BLaER1 (cell line): ENCODE results near the gene MTM1.

ENCODE experiments used
- H3K27ac ChIP-seq: shearing (Covaris generic); formaldehyde crosslinking; 2 replicates; pipeline ENCODE4 v1.8.1; 2022
- H3K27me3 ChIP-seq: shearing (Covaris generic); formaldehyde crosslinking; 2 replicates; pipeline ENCODE4 v1.8.1; 2022
- H3K36me3 ChIP-seq: shearing (Covaris generic); formaldehyde crosslinking; 2 replicates; pipeline ENCODE4 v1.8.1; 2022
- H3K4me1 ChIP-seq: shearing (Covaris generic); formaldehyde crosslinking; 2 replicates; pipeline ENCODE4 v1.8.1; 2022
- H3K4me2 ChIP-seq: shearing (Covaris generic); formaldehyde crosslinking; 2 replicates; pipeline ENCODE4 v1.8.1; 2022
- H3K4me3 ChIP-seq: shearing (Covaris generic); formaldehyde crosslinking; 2 replicates; pipeline ENCODE4 v1.8.1; 2022
- H3K9ac ChIP-seq: shearing (Covaris generic); formaldehyde crosslinking; 2 replicates; pipeline ENCODE4 v1.8.1; 2022
- H3K9me3 ChIP-seq: shearing (Covaris generic); formaldehyde crosslinking; 2 replicates; pipeline ENCODE4 v1.8.1; 2022
- H4K20me1 ChIP-seq: shearing (Covaris generic); formaldehyde crosslinking; 2 replicates; pipeline ENCODE4 v1.8.1; 2022
- Cebpa-rat ChIP-seq: shearing (Covaris generic); IDR thresholded peaks from 2 replicates; pipeline ENCODE4 v1.8.1; 2022

Gene MTM1

DNA sequence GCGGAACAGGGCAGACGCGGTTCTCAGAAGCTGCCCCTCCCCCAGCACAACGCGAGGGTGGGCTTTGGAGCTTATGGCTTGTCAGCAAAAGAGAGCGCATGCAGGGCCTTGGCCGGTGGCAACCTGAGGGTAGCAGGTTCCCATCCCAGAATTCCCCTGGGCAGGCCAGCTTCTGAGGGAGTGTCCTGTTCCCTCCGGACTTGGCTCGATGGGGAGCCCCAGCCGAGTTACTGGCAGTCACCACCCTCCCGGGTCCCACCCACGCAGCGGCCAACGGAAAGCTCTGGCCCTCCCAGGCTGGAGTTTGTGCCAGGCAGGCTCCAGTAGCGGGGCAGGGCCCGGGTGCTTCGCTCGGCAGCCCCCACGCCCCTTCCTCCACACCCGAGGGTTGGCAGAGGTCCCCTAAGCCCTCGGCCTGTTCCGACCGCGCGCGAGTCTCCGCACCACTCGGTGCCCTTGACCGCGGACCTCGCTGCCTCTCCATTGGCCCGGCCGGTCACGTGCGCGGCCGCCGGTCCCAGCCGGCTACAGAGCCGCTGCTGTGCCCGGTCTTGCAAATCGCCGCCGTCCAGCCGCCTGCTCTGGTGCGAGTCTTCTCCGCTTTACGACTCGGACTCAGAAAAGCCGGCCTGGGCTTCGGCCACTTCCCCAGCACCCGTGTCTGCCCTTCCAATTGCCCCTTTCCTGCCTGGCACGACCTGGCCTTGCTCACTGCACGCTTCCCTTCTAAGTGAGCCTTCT lies 20.9 kb upstream of the MTM1 start:
- Histone ChIP-seq H3K27me3 (no peaks in the 10 kb centered on the region), H3K36me3 (no peaks in the 10 kb centered on the region), H3K9ac (peak overlapping the region; percentile 52), H3K9me3 (no peaks in the 10 kb centered on the region), H3K4me3 (peak overlapping the region; percentile 60), H3K27ac (peak overlapping the region; percentile 76), H3K4me2 (peak overlapping the region; percentile 85), H4K20me1 (no peaks in the 10 kb centered on the region), H3K4me1 (peaks cover 69% of the 10 kb centered on the region)
- no peak for TF ChIP-seq Cebpa-rat

GRCh38 chrX:150548251-150548650 lies 20.2 kb upstream of the MTM1 start:
- H3K4me2 ChIP-seq: peak overlapping the region; percentile 85

DNA sequence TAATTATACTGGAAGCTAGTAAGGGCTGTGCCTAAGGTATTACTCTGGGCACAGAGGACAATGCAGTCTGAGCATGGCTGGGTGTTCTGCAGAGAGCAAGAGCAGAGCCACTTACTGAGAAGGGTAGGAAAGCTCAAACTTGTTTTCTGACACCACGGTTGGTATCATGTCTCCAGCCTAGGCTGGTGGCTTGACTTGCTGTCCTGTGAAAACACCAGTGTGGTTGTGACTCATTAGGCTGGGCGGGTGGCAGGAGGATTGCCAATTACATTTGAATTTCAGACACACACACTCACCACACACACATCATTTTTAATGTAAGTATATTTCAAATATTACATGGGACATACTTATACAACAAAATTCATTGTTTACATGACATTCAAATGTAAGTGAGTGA lies 19.7 kb upstream of the MTM1 start:
- Histone ChIP-seq H3K9me3 (no peaks in the 10 kb centered on the region), H3K27me3 (no peaks in the 10 kb centered on the region), H4K20me1 (no peaks in the 10 kb centered on the region), H3K27ac (no peak overlapping the region), H3K4me1 (peaks cover 57% of the 10 kb centered on the region), H3K4me3 (no peak overlapping the region), H3K4me2 (peak overlapping the region; percentile 85; the same call in 1 of the 2 replicates), H3K9ac (no peak overlapping the region), H3K36me3 (no peaks in the 10 kb centered on the region)
- no peak for TF ChIP-seq Cebpa-rat

More at GRCh38 chrX:150548251-150548650, 20.2 kb upstream of the MTM1 start:
- Histone ChIP-seq H3K9me3 (no peaks in the 10 kb centered on the region), H3K4me1 (peaks cover 62% of the 10 kb centered on the region), H3K9ac (peak overlapping the region; percentile 52; the same call in 1 of the 2 replicates), H3K4me3 (0 out of 2 replicates have a peak overlapping the region, but pooled peaks have one; percentile 60), H3K27me3 (no peaks in the 10 kb centered on the region), H3K27ac (peak overlapping the region; percentile 76), H3K36me3 (no peaks in the 10 kb centered on the region), H4K20me1 (no peaks in the 10 kb centered on the region)
- no peak for TF ChIP-seq Cebpa-rat

- H3K27ac ChIP-seq: no peak overlapping the region
- no peaks in the 10 kb centered on the region for H3K27me3 ChIP-seq
- H3K4me1 ChIP-seq: peaks cover 25% of the 10 kb centered on the region
- no peaks in the 10 kb centered on the region for H4K20me1 ChIP-seq
- H3K36me3 ChIP-seq: no peaks in the 10 kb centered on the region
- no peak overlapping the region for H3K4me2 ChIP-seq
- H3K9me3 ChIP-seq: no peaks in the 10 kb centered on the region
- H3K9ac ChIP-seq: no peak overlapping the region
- TF ChIP-seq Cebpa-rat: no peak
- no peak overlapping the region for H3K4me3 ChIP-seq
These were observed 16.5 kb upstream of the MTM1 start for GRCh38 chrX:150551963-150552362.

- Histone ChIP-seq H3K27ac (no peak overlapping the region), H4K20me1 (no peaks in the 10 kb centered on the region), H3K27me3 (no peaks in the 10 kb centered on the region), H3K9me3 (no peaks in the 10 kb centered on the region; the same call in 1 of the 2 replicates), H3K4me1 (0 out of 2 replicates have a peak, but pooled peaks cover 5% of the 10 kb centered on the region), H3K9ac (no peak overlapping the region), H3K4me2 (no peak overlapping the region), H3K36me3 (no peaks in the 10 kb centered on the region), H3K4me3 (no peak overlapping the region)
- TF ChIP-seq Cebpa-rat: no peak
These were observed 10.0 kb upstream of the MTM1 start for GRCh38 chrX:150558424-150558823.

DNA sequence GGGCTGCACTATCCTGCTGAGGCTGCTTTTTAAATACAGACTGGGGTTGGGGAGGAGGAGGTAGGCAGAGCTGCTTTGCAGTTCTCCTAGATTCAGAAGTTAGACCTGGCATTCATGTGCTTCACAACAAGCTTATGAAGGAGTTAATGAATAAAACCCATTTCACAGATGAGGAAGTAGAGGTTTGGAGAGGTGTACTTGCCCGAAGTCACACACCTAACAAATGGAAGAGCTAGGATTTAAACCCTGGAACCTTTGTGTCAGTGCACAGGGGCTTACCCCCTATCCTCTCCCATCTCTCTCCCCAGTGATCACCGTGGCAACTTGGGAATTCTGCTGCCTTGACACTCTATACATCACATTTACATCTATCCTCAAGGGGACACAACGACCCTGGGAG lies 3.6 kb upstream of the MTM1 start:
- TF ChIP-seq Cebpa-rat: no peak
- no peaks in the 10 kb centered on the region for H4K20me1 ChIP-seq
- H3K4me1 ChIP-seq: peaks cover 4% of the 10 kb centered on the region
- no peak overlapping the region for H3K4me3 ChIP-seq
- no peak overlapping the region for H3K27ac ChIP-seq
- no peaks in the 10 kb centered on the region for H3K27me3 ChIP-seq
- H3K9me3 ChIP-seq: no peaks in the 10 kb centered on the region
- no peaks in the 10 kb centered on the region for H3K36me3 ChIP-seq
- H3K4me2 ChIP-seq: no peak overlapping the region
- H3K9ac ChIP-seq: no peak overlapping the region

DNA sequence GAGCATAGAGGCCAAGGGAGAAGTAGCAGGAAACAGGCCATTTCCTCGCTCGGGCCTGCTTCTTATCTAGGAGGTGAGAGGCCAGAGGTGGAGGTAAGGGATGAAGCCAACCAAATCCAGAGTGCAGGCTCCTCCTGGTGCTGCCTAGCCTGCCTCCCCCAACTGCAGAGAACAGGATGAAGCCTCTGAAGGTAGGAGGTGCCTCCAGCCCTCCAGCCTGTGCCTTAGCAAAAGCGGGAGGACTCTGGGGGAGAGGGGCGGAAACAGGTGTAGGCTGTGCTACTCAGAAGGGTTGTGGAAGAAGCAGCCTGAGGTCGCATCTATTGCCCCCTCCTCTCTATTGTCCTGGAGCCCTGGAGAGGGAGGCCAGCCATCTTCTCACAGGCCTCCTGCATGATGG lies 2.9 kb upstream of the MTM1 start:
- no peaks in the 10 kb centered on the region for H3K9me3 ChIP-seq
- H3K36me3 ChIP-seq: no peaks in the 10 kb centered on the region
- no peak overlapping the region for H3K9ac ChIP-seq
- H3K4me3 ChIP-seq: no peak overlapping the region
- H4K20me1 ChIP-seq: no peaks in the 10 kb centered on the region
- no peak overlapping the region for H3K27ac ChIP-seq
- no peak overlapping the region for H3K4me2 ChIP-seq
- peaks cover 12% of the 10 kb centered on the region for H3K4me1 ChIP-seq
- no peaks in the 10 kb centered on the region for H3K27me3 ChIP-seq
- no peak for TF ChIP-seq Cebpa-rat

GRCh38 chrX:150566734-150567182 lies 1.7 kb upstream of the MTM1 start:
- Histone ChIP-seq H3K9ac (no peak overlapping the region), H3K9me3 (no peaks in the 10 kb centered on the region), H3K4me2 (no peak overlapping the region), H3K27me3 (no peaks in the 10 kb centered on the region), H3K36me3 (no peaks in the 10 kb centered on the region), H3K27ac (no peak overlapping the region), H3K4me1 (peaks cover 24% of the 10 kb centered on the region), H3K4me3 (no peak overlapping the region), H4K20me1 (peaks cover 2% of the 10 kb centered on the region; the same call in 1 of the 2 replicates)
- TF ChIP-seq Cebpa-rat: no peak

DNA sequence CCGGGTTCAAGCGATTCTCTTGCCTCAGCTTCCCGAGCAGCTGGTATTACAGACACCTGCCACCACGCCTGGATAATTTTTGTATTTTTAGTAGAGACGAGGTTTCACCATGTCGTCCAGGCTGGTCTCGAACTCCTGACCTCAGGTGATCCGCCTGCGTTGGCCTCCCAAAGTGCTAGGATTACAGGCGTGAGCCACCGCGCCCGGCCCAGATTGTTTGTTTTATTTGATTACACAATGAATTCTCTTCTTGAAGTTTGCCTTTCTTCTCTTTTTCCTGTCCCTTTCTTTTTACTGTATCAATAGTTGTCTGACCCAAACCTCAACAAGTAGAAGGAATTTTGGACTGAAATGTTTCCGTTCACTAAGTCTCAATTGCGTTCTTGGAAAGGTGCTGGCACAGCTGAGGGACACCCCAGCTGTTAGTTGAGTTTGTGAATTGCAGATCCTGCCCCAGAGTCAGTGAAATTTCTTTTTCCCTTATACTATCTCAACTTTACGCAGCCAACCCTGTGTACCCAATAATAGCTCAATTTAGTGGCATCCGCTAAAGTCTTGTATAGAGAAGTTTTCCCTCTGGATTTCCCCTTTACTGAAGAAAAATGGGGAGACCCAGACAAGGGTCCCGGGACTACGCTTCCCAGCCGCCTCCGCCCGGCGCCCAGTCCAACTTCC lies 639 bp upstream of the MTM1 start:
- TF ChIP-seq Cebpa-rat: no peak
- Histone ChIP-seq H3K4me2 (peak overlapping the region; percentile 48), H4K20me1 (peaks cover 12% of the 10 kb centered on the region; the same call in 1 of the 2 replicates), H3K27me3 (no peaks in the 10 kb centered on the region), H3K27ac (no peak overlapping the region), H3K4me3 (no peak overlapping the region), H3K4me1 (peaks cover 27% of the 10 kb centered on the region), H3K9ac (no peak overlapping the region), H3K9me3 (no peaks in the 10 kb centered on the region), H3K36me3 (no peaks in the 10 kb centered on the region)

- Histone ChIP-seq H3K4me3 (peak overlapping the region; percentile 79), H3K27me3 (no peaks in the 10 kb centered on the region), H3K27ac (peak overlapping the region; percentile 80), H3K9ac (peak overlapping the region; percentile 81), H3K4me1 (peaks cover 31% of the 10 kb centered on the region), H3K9me3 (no peaks in the 10 kb centered on the region), H4K20me1 (peaks cover 26% of the 10 kb centered on the region), H3K36me3 (no peaks in the 10 kb centered on the region), H3K4me2 (peak overlapping the region; percentile 70)
- TF ChIP-seq Cebpa-rat: no peak
These were observed 695 bp downstream of the MTM1 start for GRCh38 chrX:150569155-150569477.
